Lower leg skin (tissue), 4 donors: Measurements from ENCODE around the gene ZNF488. TPM values are rescaled to one million over a fixed set of nuclear protein-coding genes. Genes with fewer than 3 reads are reported as not detected.

Source experiments
- DNase-seq, 2 donors: peaks; one replicate each; pipeline ENCODE4 v3.0.0-alpha.2; 2019; ENCODE audit warnings: low spot score in 2 of 2
- H3K4me3 ChIP-seq: fragments of 200-600 bp; sonication (generic); 2 replicates; pipeline ENCODE4 v1.5.1; 2017; ENCODE audit warnings: mild to moderate bottlenecking, low read depth; ENCODE audit not compliant: poor library complexity, severe bottlenecking
- POLR2A ChIP-seq, 2 donors: fragments of 450-650 bp; IDR thresholded peaks; one replicate each; pipeline ENCODE4 v1.6.1; 2016 to 2017; ENCODE audit warnings: antibody characterized with exemption in 2 of 2, mild to moderate bottlenecking in 1 of 2, moderate library complexity in 1 of 2
- WGBS, 2 donors: methylation state at CpG; one replicate each; pipeline ENCODE4 v1.1.5; 2018; 5-methylcytosine and 5-hydroxymethylcytosine counted together
- intact Hi-C: fragments of 100-400 bp; cut with DNase I; formaldehyde crosslinking; loops from one replicate; pipeline ENCODE4 v1.15.0; 2023; ENCODE audit warnings: low total_unique reads
- total RNA-seq, 4 donors: library from RNA; depleted of rRNA; stranded (reverse); fragments of >200 nt; gene quantifications; one replicate each; pipeline ENCODE4 v1.1.0, GENCODE V29; 2016
- TF ChIP-seq, protein P1 (sequence below), 3 donors: fragments of 450-650 bp; IDR thresholded peaks; one replicate each; pipeline ENCODE4 v1.5.1; 2016; ENCODE audit warnings: antibody characterized with exemption in 3 of 3, mild to moderate bottlenecking in 3 of 3, moderate library complexity in 2 of 3

The ZNF488 gene
- total RNA-seq, 4 donors from 2014 or later, result 0.80 to 2.0 (median 1.1) TPM

DNA sequence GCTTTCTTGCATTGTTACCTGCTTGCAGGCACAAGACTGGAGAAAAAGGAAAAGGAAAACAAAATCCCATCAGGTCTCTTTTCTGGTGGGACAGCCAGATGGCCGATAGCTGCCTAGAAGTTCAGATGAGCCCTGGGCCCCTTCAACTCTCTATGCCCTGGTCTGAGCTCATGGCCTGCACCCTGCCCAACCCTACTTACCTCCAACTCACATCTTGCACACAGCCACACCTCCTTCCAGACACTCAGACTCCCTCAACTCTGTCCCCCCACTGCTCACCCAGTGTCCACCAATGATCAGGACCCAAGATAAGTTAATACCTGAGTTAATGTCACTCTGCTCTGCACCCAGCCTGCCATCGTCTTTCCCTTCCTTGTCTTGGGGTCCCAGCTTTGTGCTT is 25.0 kb downstream of the ZNF488 start:
- DNase-seq, result peak in 1 of 2 donors; percentile 62
- intact Hi-C loops, result no loop called here
- no peak for TF ChIP-seq POLR2A (IDR thresholded peaks at IDR 0.05)
- TF ChIP-seq, protein P1, sequence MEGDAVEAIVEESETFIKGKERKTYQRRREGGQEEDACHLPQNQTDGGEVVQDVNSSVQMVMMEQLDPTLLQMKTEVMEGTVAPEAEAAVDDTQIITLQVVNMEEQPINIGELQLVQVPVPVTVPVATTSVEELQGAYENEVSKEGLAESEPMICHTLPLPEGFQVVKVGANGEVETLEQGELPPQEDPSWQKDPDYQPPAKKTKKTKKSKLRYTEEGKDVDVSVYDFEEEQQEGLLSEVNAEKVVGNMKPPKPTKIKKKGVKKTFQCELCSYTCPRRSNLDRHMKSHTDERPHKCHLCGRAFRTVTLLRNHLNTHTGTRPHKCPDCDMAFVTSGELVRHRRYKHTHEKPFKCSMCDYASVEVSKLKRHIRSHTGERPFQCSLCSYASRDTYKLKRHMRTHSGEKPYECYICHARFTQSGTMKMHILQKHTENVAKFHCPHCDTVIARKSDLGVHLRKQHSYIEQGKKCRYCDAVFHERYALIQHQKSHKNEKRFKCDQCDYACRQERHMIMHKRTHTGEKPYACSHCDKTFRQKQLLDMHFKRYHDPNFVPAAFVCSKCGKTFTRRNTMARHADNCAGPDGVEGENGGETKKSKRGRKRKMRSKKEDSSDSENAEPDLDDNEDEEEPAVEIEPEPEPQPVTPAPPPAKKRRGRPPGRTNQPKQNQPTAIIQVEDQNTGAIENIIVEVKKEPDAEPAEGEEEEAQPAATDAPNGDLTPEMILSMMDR (IDR thresholded peaks at IDR 0.05), result no peak
- 94% methylated on average over 2 of the region's 2 CpGs for WGBS, 2 donors
- no peak overlapping the region for H3K4me3 ChIP-seq

DNA sequence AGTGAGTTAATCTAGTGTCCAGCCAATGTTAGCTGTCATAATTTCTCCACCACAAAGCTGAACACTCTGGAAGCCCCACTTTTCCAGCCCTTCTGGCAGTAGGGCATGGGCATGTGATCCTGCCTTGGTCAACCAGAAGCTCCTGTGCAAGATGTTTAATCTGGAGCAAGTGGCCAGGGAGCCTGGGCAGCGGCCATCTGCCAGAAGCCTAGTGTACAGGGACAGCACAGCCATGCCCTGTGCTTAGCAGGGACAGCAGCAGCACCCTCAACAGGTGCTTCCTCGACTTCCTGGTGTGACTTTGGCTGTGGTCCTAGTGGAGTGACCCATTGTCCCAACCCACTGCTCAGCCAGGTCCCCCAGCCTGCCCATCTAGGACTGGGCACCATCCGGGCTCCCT is 25.6 kb downstream of the ZNF488 start:
- intact Hi-C loops, result no loop called here
- peak in 1 of 2 donors; percentile 69 for DNase-seq
- no peak overlapping the region for H3K4me3 ChIP-seq
- 91 to 97% methylated on average over 3 of the region's 3 CpGs for WGBS, 2 donors
- TF ChIP-seq, protein P1 (IDR thresholded peaks at IDR 0.05), result no peak
- TF ChIP-seq POLR2A (IDR thresholded peaks at IDR 0.05), result no peak

DNA sequence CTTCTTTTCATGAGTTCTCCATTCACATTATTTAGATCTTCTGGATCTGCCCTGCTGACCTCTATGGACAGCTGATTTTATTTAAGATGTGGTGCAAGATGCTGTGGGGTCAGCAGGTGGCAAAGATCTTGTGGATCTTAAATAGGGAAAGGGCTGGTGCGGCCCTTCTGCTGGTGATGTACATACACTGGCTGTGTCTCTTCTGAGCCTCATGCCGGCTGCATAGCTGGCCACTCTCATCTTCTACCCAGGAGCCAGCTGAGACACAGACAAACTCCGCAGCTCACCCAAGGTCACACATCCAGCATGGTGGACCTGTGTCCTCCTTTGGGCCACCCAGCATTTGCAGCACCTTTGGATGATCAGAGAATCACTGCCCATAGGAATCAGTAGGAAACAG is 26.2 kb downstream of the ZNF488 start:
- peak in 1 of 2 donors; percentile 42 for DNase-seq
- WGBS, 2 donors, result 96 to 100% methylated on average over 3 of the region's 3 CpGs

GRCh38 chr10:47357131-47357582 is 26.9 kb downstream of the ZNF488 start:
- no peak for TF ChIP-seq POLR2A (IDR thresholded peaks at IDR 0.05)
- TF ChIP-seq, protein P1 (IDR thresholded peaks at IDR 0.05), result no peak
- H3K4me3 ChIP-seq, result no peak overlapping the region
- 92 to 99% methylated on average over 7 to 12 of the region's 12 CpGs for WGBS, 2 donors
- intact Hi-C loops, result no loop called here
- DNase-seq, result peak in 1 of 2 donors; percentile 80

More for the DNA sequence above, 26.2 kb downstream of the ZNF488 start:
- intact Hi-C loops, result no loop called here
- no peak overlapping the region for H3K4me3 ChIP-seq
- TF ChIP-seq, protein P1 (IDR thresholded peaks at IDR 0.05), result no peak
- TF ChIP-seq POLR2A (IDR thresholded peaks at IDR 0.05), result no peak

DNA sequence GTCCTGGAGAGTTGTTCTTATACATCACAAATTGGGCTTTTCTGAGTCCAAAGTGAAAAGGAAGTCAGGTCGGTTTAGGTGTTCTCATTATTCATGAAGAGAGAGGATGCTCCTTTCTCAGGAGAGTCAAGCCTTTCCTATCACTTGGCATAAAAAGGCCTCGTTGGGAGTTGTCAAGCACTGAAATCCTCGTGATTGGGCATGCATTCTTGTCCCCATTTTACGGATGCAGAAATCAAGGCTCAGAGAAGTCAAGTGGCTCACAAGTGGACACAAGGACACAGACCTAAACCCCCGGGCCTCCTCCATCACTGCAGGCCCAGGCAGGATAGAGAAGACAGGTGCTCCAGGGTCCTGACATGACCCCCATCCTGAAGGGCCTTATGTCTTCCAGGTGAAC is 27.4 kb downstream of the ZNF488 start:
- TF ChIP-seq, protein P1 (IDR thresholded peaks at IDR 0.05), result no peak
- TF ChIP-seq POLR2A (IDR thresholded peaks at IDR 0.05), result no peak
- no peak overlapping the region for H3K4me3 ChIP-seq
- intact Hi-C loops, result no loop called here
- WGBS, 2 donors, result 79 to 82% methylated on average over 4 to 5 of the region's 5 CpGs
- no peak for DNase-seq

- DNase-seq, result no peak
- no peak for TF ChIP-seq POLR2A (IDR thresholded peaks at IDR 0.05)
- TF ChIP-seq, protein P1 (IDR thresholded peaks at IDR 0.05), result no peak
- 85 to 92% methylated on average over 1 of the region's 1 CpG for WGBS, 2 donors
- H3K4me3 ChIP-seq, result no peak overlapping the region
- intact Hi-C loops, result no loop called here
Observed at GRCh38 chr10:47354900-47355299, 29.2 kb downstream of the ZNF488 start.
